ENCODE data around the gene LRRTM4. TPM values are rescaled to one million over a fixed set of nuclear protein-coding genes. Genes with fewer than 3 reads are reported as not detected.

The LRRTM4 gene
- total RNA-seq, 1 donor from 2014 or later: not detected

DNA sequence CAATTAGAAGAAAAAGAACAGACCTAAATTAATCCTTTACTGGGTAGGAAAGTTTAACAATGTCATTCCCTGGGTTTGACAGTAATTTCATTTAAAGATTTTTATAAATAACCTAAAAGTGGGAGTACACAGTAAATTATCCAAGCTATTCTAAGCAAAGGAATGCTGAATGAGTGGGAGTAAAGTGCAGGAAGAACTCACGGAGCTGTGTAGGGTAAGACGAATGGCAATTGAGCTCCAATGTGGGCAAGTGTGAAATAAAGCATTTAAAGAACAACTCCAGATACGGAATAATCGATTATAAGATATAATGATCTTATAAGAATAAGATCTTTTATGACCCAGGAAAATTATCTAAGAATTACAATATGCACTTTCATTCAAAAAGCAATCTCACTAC lies 93.2 kb downstream of the LRRTM4 start:
- no peak for TF ChIP-seq CTCF (IDR thresholded peaks at IDR 0.05; ENCODE audit: insufficient read depth, low read length, poor library complexity, severe bottlenecking)
- H3K27me3 ChIP-seq (ENCODE audit: control insufficient read depth, insufficient read depth, low read length): no peaks in the 10 kb centered on the region
- no peak for DNase-seq (ENCODE audit: low read depth)
- H3K36me3 ChIP-seq (ENCODE audit: control insufficient read depth, insufficient read depth, low read length): no peaks in the 10 kb centered on the region
- no peak overlapping the region for H3K4me3 ChIP-seq (ENCODE audit: low read depth, low read length)

GRCh38 chr2:77421971-77422370 lies 100.2 kb downstream of the LRRTM4 start:
- Histone ChIP-seq H3K4me3 (ENCODE audit: low read depth, low read length) (no peak overlapping the region), H3K36me3 (ENCODE audit: control insufficient read depth, insufficient read depth, low read length) (no peaks in the 10 kb centered on the region), H3K27me3 (ENCODE audit: control insufficient read depth, insufficient read depth, low read length) (no peaks in the 10 kb centered on the region)
- no peak for TF ChIP-seq CTCF (IDR thresholded peaks at IDR 0.05; ENCODE audit: insufficient read depth, low read length, poor library complexity, severe bottlenecking)
- DNase-seq (ENCODE audit: low read depth): no peak

- Histone ChIP-seq H3K4me3 (ENCODE audit: low read depth, low read length) (no peak overlapping the region), H3K27me3 (ENCODE audit: control insufficient read depth, insufficient read depth, low read length) (no peaks in the 10 kb centered on the region), H3K36me3 (ENCODE audit: control insufficient read depth, insufficient read depth, low read length) (no peaks in the 10 kb centered on the region)
- DNase-seq (ENCODE audit: low read depth): no peak
- no peak for TF ChIP-seq CTCF (IDR thresholded peaks at IDR 0.05; ENCODE audit: insufficient read depth, low read length, poor library complexity, severe bottlenecking)
These were observed 103.6 kb downstream of the LRRTM4 start for GRCh38 chr2:77418537-77418936.

- no peak for DNase-seq (ENCODE audit: low read depth)
- Histone ChIP-seq H3K27me3 (ENCODE audit: control insufficient read depth, insufficient read depth, low read length) (no peaks in the 10 kb centered on the region), H3K4me3 (ENCODE audit: low read depth, low read length) (no peak overlapping the region), H3K36me3 (ENCODE audit: control insufficient read depth, insufficient read depth, low read length) (no peaks in the 10 kb centered on the region)
- no peak for TF ChIP-seq CTCF (IDR thresholded peaks at IDR 0.05; ENCODE audit: insufficient read depth, low read length, poor library complexity, severe bottlenecking)
These were observed 118.0 kb downstream of the LRRTM4 start for GRCh38 chr2:77404189-77404588.

DNA sequence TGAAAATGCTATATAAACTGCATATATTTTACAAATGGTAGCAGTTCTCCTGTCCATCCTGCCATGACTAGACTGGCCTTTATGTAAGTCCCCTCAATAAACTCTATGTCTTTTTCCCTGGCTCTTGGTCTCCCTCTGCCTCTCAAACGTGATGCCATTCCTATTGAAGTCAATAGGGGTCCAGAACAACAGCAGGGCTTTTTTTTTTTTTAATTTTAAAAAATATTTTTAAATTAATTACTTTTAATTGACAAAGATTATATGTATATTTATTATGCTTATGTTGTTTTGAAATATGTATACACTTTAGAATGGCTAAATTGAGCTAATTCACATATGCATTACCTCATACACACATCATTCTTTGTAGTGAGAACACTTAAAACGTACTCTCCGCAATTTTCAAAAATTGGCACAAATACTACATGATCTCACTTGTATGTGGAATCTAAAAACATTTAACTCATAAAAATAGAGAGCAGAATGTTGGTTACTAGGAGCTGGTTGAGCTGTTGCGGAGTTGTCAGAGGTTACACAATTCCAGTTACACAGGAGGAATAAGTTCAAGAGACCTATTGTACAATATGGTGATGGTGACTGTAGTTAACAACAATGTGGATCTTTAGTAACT lies 123.1 kb downstream of the LRRTM4 start:
- H3K4me3 ChIP-seq (ENCODE audit: low read depth, low read length): no peak overlapping the region
- no peaks in the 10 kb centered on the region for H3K36me3 ChIP-seq (ENCODE audit: control insufficient read depth, insufficient read depth, low read length)
- no peak for DNase-seq (ENCODE audit: low read depth)
- TF ChIP-seq CTCF (IDR thresholded peaks at IDR 0.05; ENCODE audit: insufficient read depth, low read length, poor library complexity, severe bottlenecking): no peak
- no peaks in the 10 kb centered on the region for H3K27me3 ChIP-seq (ENCODE audit: control insufficient read depth, insufficient read depth, low read length)

DNA sequence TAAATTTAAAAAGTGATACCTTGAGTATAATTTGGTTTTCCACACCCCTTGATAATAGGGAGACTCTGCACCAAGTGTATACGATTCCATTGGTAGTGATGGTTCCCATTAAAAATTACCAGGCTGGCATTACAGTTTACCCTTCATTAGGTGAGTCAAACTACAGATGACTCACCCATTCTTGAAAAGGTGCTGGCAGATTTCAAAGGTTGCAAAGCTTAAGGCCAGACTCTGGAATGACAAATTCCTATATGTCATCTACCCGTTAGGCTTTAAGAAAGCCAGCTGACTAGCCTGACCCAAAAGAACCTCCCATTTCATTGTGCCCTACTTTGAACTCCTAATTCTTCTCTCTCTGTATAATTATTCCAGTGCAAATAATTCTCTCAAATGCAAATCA lies 124.4 kb downstream of the LRRTM4 start:
- Histone ChIP-seq H3K36me3 (ENCODE audit: control insufficient read depth, insufficient read depth, low read length) (no peaks in the 10 kb centered on the region), H3K27me3 (ENCODE audit: control insufficient read depth, insufficient read depth, low read length) (no peaks in the 10 kb centered on the region), H3K4me3 (ENCODE audit: low read depth, low read length) (no peak overlapping the region)
- TF ChIP-seq CTCF (IDR thresholded peaks at IDR 0.05; ENCODE audit: insufficient read depth, low read length, poor library complexity, severe bottlenecking): no peak
- peak; percentile 29 for DNase-seq (ENCODE audit: low read depth)

All from kidney epithelial cell (primary cell).